Tibial artery (tissue), 4 donors: ENCODE measurements around the gene STAT4.

Experiments
- DNase-seq, 2 donors: peaks; one replicate each; pipeline ENCODE4 v3.0.0-alpha.2; 2019
- H3K27ac ChIP-seq, 2 donors: fragments of 200-600 bp; sonication (generic) in 1 of 2; 1 replicate in 1 of 2; 2 replicates in 1 of 2; pipeline ENCODE4 v1.5.1; 2018 to 2019; ENCODE audit warnings: mild to moderate bottlenecking in 1 of 2
- H3K27me3 ChIP-seq, 2 donors: fragments of 200-600 bp; sonication (generic) in 1 of 2; one replicate each; pipeline versions ENCODE4 v1.5.1 to v1.6.0; 2016 to 2019
- H3K36me3 ChIP-seq, 3 donors: fragments of 200-600 bp; sonication (generic) in 2 of 3; one replicate each; pipeline ENCODE4 v1.5.1; 2016 to 2019; ENCODE audit warnings: mild to moderate bottlenecking in 2 of 3
- H3K4me1 ChIP-seq, 4 donors: fragments of 200-600 bp; sonication (generic) in 2 of 4; 1 replicate in 3 of 4; 2 replicates in 1 of 4; pipeline ENCODE4 v1.5.1; 2016 to 2019
- H3K4me3 ChIP-seq, 2 donors: fragments of 200-600 bp; sonication (generic) in 1 of 2; 1 replicate in 1 of 2; 2 replicates in 1 of 2; pipeline ENCODE4 v1.5.1; 2018 to 2019; ENCODE audit warnings: mild to moderate bottlenecking in 2 of 2
- H3K9me3 ChIP-seq, 3 donors: fragments of 200-600 bp; sonication (generic) in 1 of 3; one replicate each; pipeline ENCODE4 v1.5.1; 2016 to 2019
- intact Hi-C: fragments of 100-400 bp; cut with DNase I; formaldehyde crosslinking; loops from one replicate; pipeline ENCODE4 v1.15.0; 2023; ENCODE audit warnings: low total_unique reads
- TF ChIP-seq, protein P1 (sequence below), 2 experiments: fragments of 200-600 bp in 1 of 2; fragments of 450-650 bp in 1 of 2; IDR thresholded peaks; one replicate each; pipeline ENCODE4 v1.5.1; 2017 to 2019; ENCODE audit warnings: antibody characterized with exemption in 2 of 2, mild to moderate bottlenecking in 1 of 2, moderate library complexity in 1 of 2

STAT4 gene

DNA sequence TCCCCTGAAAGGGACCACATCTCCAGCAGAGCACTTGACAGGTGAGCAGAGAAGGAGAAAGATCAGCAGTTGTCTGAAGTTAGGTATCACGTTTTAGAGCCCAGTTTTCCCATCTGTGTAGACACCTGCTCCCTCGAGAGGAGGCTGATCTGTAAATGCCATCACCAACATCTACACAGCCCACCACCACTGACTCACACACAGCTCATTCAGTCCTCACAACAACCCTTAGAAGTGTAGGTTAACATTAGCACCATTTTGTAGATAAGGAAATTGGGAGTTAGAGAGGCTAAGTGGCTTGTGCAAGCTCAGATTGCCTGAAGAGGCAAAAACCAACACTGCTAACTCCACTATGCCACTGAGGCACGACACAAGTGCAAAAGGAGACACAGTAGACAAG lies 99.6 kb downstream of the STAT4 start:
- Histone ChIP-seq H3K27me3 (no peaks in the 10 kb centered on the region), H3K27ac (no peak overlapping the region), H3K36me3 (no peaks in the 10 kb centered on the region), H3K4me3 (no peak overlapping the region), H3K4me1 (peaks cover 0 to 13% (median 0%) of the 10 kb centered on the region in 4 donors), H3K9me3 (no peaks in the 10 kb centered on the region)
- DNase-seq: no peak
- intact Hi-C loops: no loop called here
- TF ChIP-seq, protein P1, sequence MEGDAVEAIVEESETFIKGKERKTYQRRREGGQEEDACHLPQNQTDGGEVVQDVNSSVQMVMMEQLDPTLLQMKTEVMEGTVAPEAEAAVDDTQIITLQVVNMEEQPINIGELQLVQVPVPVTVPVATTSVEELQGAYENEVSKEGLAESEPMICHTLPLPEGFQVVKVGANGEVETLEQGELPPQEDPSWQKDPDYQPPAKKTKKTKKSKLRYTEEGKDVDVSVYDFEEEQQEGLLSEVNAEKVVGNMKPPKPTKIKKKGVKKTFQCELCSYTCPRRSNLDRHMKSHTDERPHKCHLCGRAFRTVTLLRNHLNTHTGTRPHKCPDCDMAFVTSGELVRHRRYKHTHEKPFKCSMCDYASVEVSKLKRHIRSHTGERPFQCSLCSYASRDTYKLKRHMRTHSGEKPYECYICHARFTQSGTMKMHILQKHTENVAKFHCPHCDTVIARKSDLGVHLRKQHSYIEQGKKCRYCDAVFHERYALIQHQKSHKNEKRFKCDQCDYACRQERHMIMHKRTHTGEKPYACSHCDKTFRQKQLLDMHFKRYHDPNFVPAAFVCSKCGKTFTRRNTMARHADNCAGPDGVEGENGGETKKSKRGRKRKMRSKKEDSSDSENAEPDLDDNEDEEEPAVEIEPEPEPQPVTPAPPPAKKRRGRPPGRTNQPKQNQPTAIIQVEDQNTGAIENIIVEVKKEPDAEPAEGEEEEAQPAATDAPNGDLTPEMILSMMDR (IDR thresholded peaks at IDR 0.05): no peak

GRCh38 chr2:191050640-191050987 lies 100.2 kb downstream of the STAT4 start:
- Histone ChIP-seq H3K36me3 (no peaks in the 10 kb centered on the region), H3K27me3 (no peaks in the 10 kb centered on the region), H3K4me3 (no peak overlapping the region), H3K27ac (no peak overlapping the region), H3K9me3 (no peaks in the 10 kb centered on the region), H3K4me1 (peaks cover 0 to 13% (median 0%) of the 10 kb centered on the region in 4 donors)
- intact Hi-C loops: no loop called here
- TF ChIP-seq, protein P1 (IDR thresholded peaks at IDR 0.05): no peak
- DNase-seq: peak in 1 of 2 donors; percentile 29

DNA sequence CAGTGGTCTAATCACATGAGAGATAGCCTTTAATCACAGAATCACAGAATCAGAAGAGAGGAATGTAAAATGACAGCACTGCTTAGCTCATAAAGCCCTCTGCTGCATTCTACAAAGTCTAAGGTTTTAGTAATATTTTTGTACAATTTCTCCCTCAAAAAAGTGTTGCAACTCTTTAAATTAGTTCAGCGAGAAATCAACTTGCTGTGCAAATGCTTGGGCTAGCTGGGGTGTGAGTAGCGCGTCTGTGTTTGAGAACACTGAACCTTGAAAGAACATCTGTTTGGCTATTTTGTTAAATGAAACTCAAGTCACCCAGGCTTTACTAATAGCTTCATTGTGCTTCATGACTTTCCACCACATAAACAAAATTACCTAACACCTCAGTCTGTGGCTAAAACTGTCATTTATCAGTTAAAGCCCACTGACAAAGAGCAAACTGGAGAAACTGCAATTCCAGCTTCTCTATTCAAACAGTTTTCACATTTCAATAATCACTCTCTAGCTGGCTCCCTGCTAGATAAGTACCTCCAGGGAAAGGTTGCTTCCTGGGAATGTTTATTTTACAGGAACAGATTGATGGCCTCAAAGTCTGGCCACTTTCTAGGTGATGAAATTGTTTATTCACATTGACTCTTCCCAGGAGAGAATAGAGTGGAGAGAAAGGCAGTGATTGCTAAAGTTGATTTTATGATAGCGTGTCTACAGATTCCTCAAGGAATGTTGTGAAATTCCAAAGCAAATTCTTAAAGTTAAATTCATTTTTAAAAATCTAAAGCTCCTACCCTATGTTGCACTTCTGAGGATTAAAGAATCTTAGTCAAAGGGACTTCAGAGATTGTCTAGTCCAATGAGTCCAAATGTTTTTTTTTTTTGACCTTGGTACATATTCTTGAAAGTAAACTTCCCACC lies 100.8 kb downstream of the STAT4 start:
- Histone ChIP-seq H3K36me3 (no peaks in the 10 kb centered on the region), H3K27me3 (no peaks in the 10 kb centered on the region), H3K4me3 (no peak overlapping the region), H3K27ac (no peak overlapping the region), H3K9me3 (no peaks in the 10 kb centered on the region), H3K4me1 (peaks cover 0 to 13% (median 0%) of the 10 kb centered on the region in 4 donors)
- intact Hi-C loops: no loop called here
- TF ChIP-seq, protein P1 (IDR thresholded peaks at IDR 0.05): no peak
- DNase-seq: no peak

GRCh38 chr2:191048073-191048472 lies 102.7 kb downstream of the STAT4 start:
- H3K27ac ChIP-seq: no peak overlapping the region
- TF ChIP-seq, protein P1 (IDR thresholded peaks at IDR 0.05): no peak
- DNase-seq: no peak
- H3K36me3 ChIP-seq: no peaks in the 10 kb centered on the region
- H3K9me3 ChIP-seq: no peaks in the 10 kb centered on the region
- H3K4me1 ChIP-seq: peaks cover 0 to 13% (median 0%) of the 10 kb centered on the region in 4 donors
- H3K4me3 ChIP-seq: no peak overlapping the region
- no peaks in the 10 kb centered on the region for H3K27me3 ChIP-seq
- intact Hi-C loops: no loop called here

DNA sequence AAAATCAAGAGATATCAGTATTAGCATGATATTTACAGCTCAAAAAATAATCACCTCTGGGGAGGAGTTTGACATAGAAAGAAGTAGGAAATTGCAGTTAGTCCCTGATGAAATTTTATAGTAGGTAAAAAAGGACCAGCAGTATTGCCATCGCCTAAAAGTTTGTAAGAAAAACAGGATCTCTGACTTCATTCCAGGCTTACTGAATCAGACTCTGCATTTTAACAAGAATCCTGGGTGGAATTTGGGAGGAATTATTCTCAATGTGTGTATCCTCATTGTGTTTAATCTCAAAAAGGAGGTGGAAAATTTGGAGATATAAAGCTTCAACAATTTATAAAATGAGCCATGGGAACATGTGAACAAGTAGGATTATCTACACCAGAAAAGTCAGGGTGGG lies 105.7 kb downstream of the STAT4 start:
- TF ChIP-seq, protein P1 (IDR thresholded peaks at IDR 0.05): no peak

More for the DNA sequence above, 105.7 kb downstream of the STAT4 start:
- H3K27me3 ChIP-seq: peaks cover 0 to 3% of the 10 kb centered on the region in 2 donors
- no peaks in the 10 kb centered on the region for H3K9me3 ChIP-seq
- peaks cover 0 to 3% (median 0%) of the 10 kb centered on the region in 4 donors for H3K4me1 ChIP-seq
- no peak overlapping the region for H3K27ac ChIP-seq
- no peaks in the 10 kb centered on the region for H3K36me3 ChIP-seq
- DNase-seq: no peak
- intact Hi-C loops: no loop called here
- no peak overlapping the region for H3K4me3 ChIP-seq
